Esophagus squamous epithelium (tissue), 5 donors: ENCODE results near the gene GMPPB. TPM values are rescaled to one million over a fixed set of nuclear protein-coding genes. Genes with fewer than 3 reads are reported as not detected.

Experiments
- DNase-seq: peaks from one replicate; lab custom pipeline; 2025; lab: John Stamatoyannopoulos, UW
- H3K27ac ChIP-seq, 4 donors: fragments of 200-600 bp; sonication (generic); one replicate each; pipeline ENCODE4 v1.5.1; 2016 to 2019; ENCODE audit warnings: mild to moderate bottlenecking in 1 of 4
- H3K27me3 ChIP-seq, 4 donors: fragments of 200-600 bp; sonication (generic); 1 replicate in 3 of 4; 2 replicates in 1 of 4; pipeline versions ENCODE4 v1.5.1 to v1.6.0; 2017 to 2021; ENCODE audit warnings: antibody characterized with exemption in 1 of 4
- H3K36me3 ChIP-seq, 3 donors: fragments of 200-600 bp; sonication (generic); one replicate each; pipeline ENCODE4 v1.5.1; 2016 to 2019
- H3K4me1 ChIP-seq, 3 donors: fragments of 200-600 bp; sonication (generic); one replicate each; pipeline ENCODE4 v1.5.1; 2017 to 2019
- H3K4me3 ChIP-seq, 4 donors: fragments of 200-600 bp; sonication (generic); 1 replicate in 3 of 4; 2 replicates in 1 of 4; pipeline ENCODE4 v1.5.1; 2016 to 2019; ENCODE audit warnings: mild to moderate bottlenecking in 2 of 4, moderate library complexity in 1 of 4
- H3K9me3 ChIP-seq, 3 donors: fragments of 200-600 bp; sonication (generic); one replicate each; pipeline ENCODE4 v1.5.1; 2016 to 2019
- POLR2A ChIP-seq, 4 donors: fragments of 450-650 bp; IDR thresholded peaks; one replicate each; pipeline ENCODE4 v1.6.1; 2017; ENCODE audit warnings: antibody characterized with exemption in 4 of 4, mild to moderate bottlenecking in 4 of 4, moderate library complexity in 3 of 4
- WGBS, 2 donors: methylation state at CpG; one replicate each; pipeline ENCODE4 v1.1.5; 2018; 5-methylcytosine and 5-hydroxymethylcytosine counted together
- intact Hi-C: fragments of 100-400 bp; cut with DNase I; formaldehyde crosslinking; loops from one replicate; pipeline ENCODE4 v1.15.0; 2022
- total RNA-seq, 4 donors: library from RNA; depleted of rRNA; stranded (reverse); fragments of >200 nt; gene quantifications; one replicate each; pipeline ENCODE4 v1.1.0, GENCODE V29; 2016
- TF ChIP-seq, protein P1 (sequence below), 6 experiments: fragments of 450-650 bp in 4 of 6; fragments of 200-600 bp in 2 of 6; sonication (generic) in 2 of 6; IDR thresholded peaks; one replicate each; pipeline ENCODE4 v1.5.1; 2016 to 2019; ENCODE audit warnings: antibody characterized with exemption in 6 of 6, mild to moderate bottlenecking in 4 of 6, moderate library complexity in 4 of 6
- donor health status: DM: yes; HTN: yes; CAD: no.

Gene GMPPB
- total RNA-seq, 4 donors from 2014 or later, result 17.7 to 49.7 (median 33.8) TPM

GRCh38 chr3:49747792-49748480, 24.2 kb upstream of the GMPPB start:
- intact Hi-C loops, result no loop called here
- Histone ChIP-seq H3K9me3 (no peaks in the 10 kb centered on the region), H3K4me3 (no peak overlapping the region), H3K27me3 (no peaks in the 10 kb centered on the region), H3K27ac (no peak overlapping the region), H3K4me1 (peaks cover 0 to 12% (median 5%) of the 10 kb centered on the region in 3 donors), H3K36me3 (peaks cover 0 to 51% (median 10%) of the 10 kb centered on the region in 3 donors)
- 84 to 92% methylated on average over 10 to 13 of the region's 13 CpGs for WGBS, 2 donors
- TF ChIP-seq POLR2A (IDR thresholded peaks at IDR 0.05), result no peak
- TF ChIP-seq, protein P1, sequence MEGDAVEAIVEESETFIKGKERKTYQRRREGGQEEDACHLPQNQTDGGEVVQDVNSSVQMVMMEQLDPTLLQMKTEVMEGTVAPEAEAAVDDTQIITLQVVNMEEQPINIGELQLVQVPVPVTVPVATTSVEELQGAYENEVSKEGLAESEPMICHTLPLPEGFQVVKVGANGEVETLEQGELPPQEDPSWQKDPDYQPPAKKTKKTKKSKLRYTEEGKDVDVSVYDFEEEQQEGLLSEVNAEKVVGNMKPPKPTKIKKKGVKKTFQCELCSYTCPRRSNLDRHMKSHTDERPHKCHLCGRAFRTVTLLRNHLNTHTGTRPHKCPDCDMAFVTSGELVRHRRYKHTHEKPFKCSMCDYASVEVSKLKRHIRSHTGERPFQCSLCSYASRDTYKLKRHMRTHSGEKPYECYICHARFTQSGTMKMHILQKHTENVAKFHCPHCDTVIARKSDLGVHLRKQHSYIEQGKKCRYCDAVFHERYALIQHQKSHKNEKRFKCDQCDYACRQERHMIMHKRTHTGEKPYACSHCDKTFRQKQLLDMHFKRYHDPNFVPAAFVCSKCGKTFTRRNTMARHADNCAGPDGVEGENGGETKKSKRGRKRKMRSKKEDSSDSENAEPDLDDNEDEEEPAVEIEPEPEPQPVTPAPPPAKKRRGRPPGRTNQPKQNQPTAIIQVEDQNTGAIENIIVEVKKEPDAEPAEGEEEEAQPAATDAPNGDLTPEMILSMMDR (IDR thresholded peaks at IDR 0.05), result no peak
- no peak for DNase-seq

DNA sequence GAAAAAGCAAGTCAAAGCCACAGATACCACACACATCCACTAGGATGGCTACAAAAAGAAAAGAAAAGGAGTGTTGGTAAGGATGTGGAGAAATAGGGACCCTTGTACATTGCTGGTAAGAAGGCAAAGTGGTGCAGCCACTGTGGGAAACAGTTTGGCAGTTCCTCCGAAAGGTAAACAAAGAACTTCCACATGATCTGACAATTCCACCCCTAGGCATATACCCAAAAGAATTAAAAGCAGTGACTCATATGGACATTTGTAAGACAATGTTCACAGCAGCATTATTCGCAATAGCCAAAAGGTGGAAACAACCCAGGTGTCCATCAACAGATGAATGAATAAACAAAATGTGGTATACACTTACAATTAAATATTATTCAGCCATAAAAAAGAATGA, 22.2 kb upstream of the GMPPB start:
- Histone ChIP-seq H3K27me3 (no peaks in the 10 kb centered on the region), H3K4me3 (no peak overlapping the region), H3K36me3 (peaks cover 0 to 70% (median 10%) of the 10 kb centered on the region in 3 donors), H3K27ac (no peak overlapping the region), H3K4me1 (peaks cover 0 to 11% (median 5%) of the 10 kb centered on the region in 3 donors), H3K9me3 (no peaks in the 10 kb centered on the region)
- DNase-seq, result no peak
- no peak for TF ChIP-seq POLR2A (IDR thresholded peaks at IDR 0.05)
- TF ChIP-seq, protein P1 (IDR thresholded peaks at IDR 0.05), result no peak
- WGBS, 2 donors, result 38 to 44% methylated on average over 2 of the region's 2 CpGs
- intact Hi-C loops, result no loop called here

- Histone ChIP-seq H3K4me3 (no peak overlapping the region), H3K36me3 (peaks cover 0 to 81% (median 25%) of the 10 kb centered on the region in 3 donors), H3K4me1 (peaks cover 0 to 2% (median 0%) of the 10 kb centered on the region in 3 donors), H3K9me3 (no peaks in the 10 kb centered on the region), H3K27me3 (no peaks in the 10 kb centered on the region), H3K27ac (no peak overlapping the region)
- intact Hi-C loops, result no loop called here
- TF ChIP-seq, protein P1 (IDR thresholded peaks at IDR 0.05), result no peak
- no peak for TF ChIP-seq POLR2A (IDR thresholded peaks at IDR 0.05)
- no peak for DNase-seq
These were observed 16.7 kb upstream of the GMPPB start for GRCh38 chr3:49740427-49740826.

- intact Hi-C loops, result no loop called here
- no peak for DNase-seq
- H3K27me3 ChIP-seq, result no peaks in the 10 kb centered on the region
- 97% methylated on average over 9 to 10 of the region's 11 CpGs for whole genome bisulfite sequencing, 2 donors
- peaks cover 0 to 94% (median 23%) of the 10 kb centered on the region in 3 donors for H3K36me3 ChIP-seq
- TF ChIP-seq, protein P1 (IDR thresholded peaks at IDR 0.05), result no peak
- TF ChIP-seq POLR2A (IDR thresholded peaks at IDR 0.05), result no peak
- H3K27ac ChIP-seq, result no peak overlapping the region
- H3K4me3 ChIP-seq, result no peak overlapping the region
- no peaks in the 10 kb centered on the region for H3K4me1 ChIP-seq
- no peaks in the 10 kb centered on the region for H3K9me3 ChIP-seq
These were observed 14.4 kb upstream of the GMPPB start for GRCh38 chr3:49738067-49738713.

DNA sequence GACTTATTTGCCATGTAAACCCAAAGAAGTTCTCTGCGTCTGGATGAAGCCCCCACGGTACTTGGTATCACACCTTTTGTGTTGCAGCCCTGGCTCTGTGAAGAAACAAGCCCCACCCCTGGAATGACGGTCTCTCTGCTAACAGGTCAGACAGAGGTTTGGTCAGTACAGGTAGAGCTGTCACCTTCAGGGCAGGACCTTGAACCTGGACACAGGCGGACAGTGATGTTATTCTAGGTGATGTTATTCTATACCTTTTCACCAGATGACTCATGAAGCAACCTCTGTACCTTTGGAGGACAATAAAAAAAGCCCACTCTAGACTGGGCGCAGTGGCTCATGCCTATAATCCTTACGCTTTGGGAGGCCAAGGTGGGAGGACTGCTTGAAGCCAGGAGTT, 11.0 kb upstream of the GMPPB start:
- H3K27ac ChIP-seq, result no peak overlapping the region
- H3K9me3 ChIP-seq, result no peaks in the 10 kb centered on the region
- 95 to 96% methylated on average over 5 to 6 of the region's 6 CpGs for WGBS, 2 donors
- H3K27me3 ChIP-seq, result no peaks in the 10 kb centered on the region
- H3K36me3 ChIP-seq, result peaks cover 0 to 96% (median 48%) of the 10 kb centered on the region in 3 donors
- DNase-seq, result no peak
- intact Hi-C loops, result no loop called here
- TF ChIP-seq, protein P1 (IDR thresholded peaks at IDR 0.05), result no peak
- TF ChIP-seq POLR2A (IDR thresholded peaks at IDR 0.05), result no peak
- no peak overlapping the region for H3K4me3 ChIP-seq
- no peaks in the 10 kb centered on the region for H3K4me1 ChIP-seq
